ENCODE results near the gene GNAL. TPM values are rescaled to one million over a fixed set of nuclear protein-coding genes. Genes with fewer than 3 reads are reported as not detected.
"Not testable (repeated sequence)": the region's sequence is repeated elsewhere in the genome, so short reads cannot be mapped to it uniquely, and the experiment has no call there.

The GNAL gene
- total RNA-seq, 1 donor from 2014 or later = 14.7 TPM

GRCh38 chr18:11696451-11696850 is 7.4 kb downstream of the GNAL start:
- no peaks in the 10 kb centered on the region for H3K27me3 ChIP-seq (ENCODE audit: control insufficient read depth, insufficient read depth, low read length)
- H3K4me3 ChIP-seq (ENCODE audit: low read depth, low read length) = no peak overlapping the region
- no peaks in the 10 kb centered on the region for H3K36me3 ChIP-seq (ENCODE audit: control insufficient read depth, insufficient read depth, low read length)
- TF ChIP-seq CTCF (IDR thresholded peaks at IDR 0.05; ENCODE audit: insufficient read depth, low read length, poor library complexity, severe bottlenecking) = no peak
- DNase-seq (ENCODE audit: low read depth) = no peak

DNA sequence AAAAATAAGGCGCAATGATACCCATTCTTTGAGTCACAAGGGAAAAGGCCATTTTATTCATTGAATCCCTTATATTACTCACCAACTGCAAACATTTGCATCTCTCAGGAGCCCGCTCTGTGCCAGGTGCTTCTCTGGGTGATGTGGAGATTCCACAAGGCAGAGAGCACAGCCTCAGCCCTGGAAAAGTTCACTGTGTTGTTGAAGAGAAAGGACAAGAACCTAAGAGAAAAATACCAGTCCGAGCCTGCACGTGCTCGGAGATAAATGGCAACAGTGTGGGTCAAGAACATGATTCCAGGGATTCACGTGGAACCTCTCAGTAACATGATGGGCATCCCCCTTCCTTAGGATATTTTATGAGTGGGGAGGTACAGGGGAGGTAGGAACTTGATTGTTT is 11.8 kb downstream of the GNAL start:
- H3K4me3 ChIP-seq (ENCODE audit: low read depth, low read length) = no peak overlapping the region
- H3K27me3 ChIP-seq (ENCODE audit: control insufficient read depth, insufficient read depth, low read length) = no peaks in the 10 kb centered on the region
- DNase-seq (ENCODE audit: low read depth) = no peak
- no peak for TF ChIP-seq CTCF (IDR thresholded peaks at IDR 0.05; ENCODE audit: insufficient read depth, low read length, poor library complexity, severe bottlenecking)
- no peaks in the 10 kb centered on the region for H3K36me3 ChIP-seq (ENCODE audit: control insufficient read depth, insufficient read depth, low read length)

- H3K27me3 ChIP-seq (ENCODE audit: control insufficient read depth, insufficient read depth, low read length) = no peaks in the 10 kb centered on the region
- no peak for TF ChIP-seq CTCF (IDR thresholded peaks at IDR 0.05; ENCODE audit: insufficient read depth, low read length, poor library complexity, severe bottlenecking)
- H3K36me3 ChIP-seq (ENCODE audit: control insufficient read depth, insufficient read depth, low read length) = no peaks in the 10 kb centered on the region
- no peak for DNase-seq (ENCODE audit: low read depth)
- no peak overlapping the region for H3K4me3 ChIP-seq (ENCODE audit: low read depth, low read length)
These were observed 21.5 kb downstream of the GNAL start for GRCh38 chr18:11710578-11710977.

GRCh38 chr18:11713756-11714155 is 24.7 kb downstream of the GNAL start:
- no peaks in the 10 kb centered on the region for H3K36me3 ChIP-seq (ENCODE audit: control insufficient read depth, insufficient read depth, low read length)
- DNase-seq (ENCODE audit: low read depth) = no peak
- H3K4me3 ChIP-seq (ENCODE audit: low read depth, low read length) = no peak overlapping the region
- no peak for TF ChIP-seq CTCF (IDR thresholded peaks at IDR 0.05; ENCODE audit: insufficient read depth, low read length, poor library complexity, severe bottlenecking)
- H3K27me3 ChIP-seq (ENCODE audit: control insufficient read depth, insufficient read depth, low read length) = no peaks in the 10 kb centered on the region

DNA sequence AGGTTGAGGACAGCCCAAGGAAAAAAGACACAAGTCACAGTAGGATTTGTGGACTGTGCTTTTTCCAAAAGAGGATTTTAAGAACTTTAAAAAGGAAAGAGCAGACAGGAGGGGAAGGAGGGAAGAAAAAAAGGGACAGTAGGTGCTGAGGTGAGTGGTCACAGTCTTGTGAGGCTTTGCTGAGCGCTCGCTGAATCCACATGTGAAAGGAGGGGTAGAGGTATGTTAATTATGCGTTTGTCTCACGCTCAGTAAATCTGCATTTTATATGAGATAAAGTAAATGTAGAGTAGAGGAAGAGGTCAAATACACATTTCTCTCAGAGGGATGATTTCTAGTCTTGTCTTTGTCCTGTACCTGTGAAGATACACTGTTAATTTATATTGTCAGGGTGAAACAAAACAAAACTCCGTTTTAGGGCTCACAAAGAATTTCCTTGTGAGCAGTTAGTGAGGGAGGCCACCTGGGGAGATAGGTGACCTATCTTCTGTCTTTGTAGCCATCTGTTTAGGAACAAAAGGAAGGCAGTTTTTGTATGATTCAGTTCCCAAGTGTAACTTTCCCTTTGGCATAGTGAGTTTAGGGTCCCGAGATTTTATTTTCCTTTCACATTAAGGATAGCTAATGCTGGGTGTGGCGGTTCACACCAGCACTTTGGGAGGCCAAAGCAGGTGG is 25.3 kb downstream of the GNAL start:
- no peak for DNase-seq (ENCODE audit: low read depth)
- Histone ChIP-seq H3K36me3 (ENCODE audit: control insufficient read depth, insufficient read depth, low read length) (no peaks in the 10 kb centered on the region), H3K4me3 (ENCODE audit: low read depth, low read length) (no peak overlapping the region), H3K27me3 (ENCODE audit: control insufficient read depth, insufficient read depth, low read length) (no peaks in the 10 kb centered on the region)
- TF ChIP-seq CTCF (IDR thresholded peaks at IDR 0.05; ENCODE audit: insufficient read depth, low read length, poor library complexity, severe bottlenecking) = no peak

GRCh38 chr18:11716767-11717315 is 27.8 kb downstream of the GNAL start:
- not testable (repeated sequence) for H3K4me3 ChIP-seq (ENCODE audit: low read depth, low read length); H3K36me3 ChIP-seq (ENCODE audit: control insufficient read depth, insufficient read depth, low read length); H3K27me3 ChIP-seq (ENCODE audit: control insufficient read depth, insufficient read depth, low read length); DNase-seq (ENCODE audit: low read depth)

Measured in kidney epithelial cell (primary cell).